Measurements from ENCODE around the gene KCNQ1.

The KCNQ1 gene

DNA sequence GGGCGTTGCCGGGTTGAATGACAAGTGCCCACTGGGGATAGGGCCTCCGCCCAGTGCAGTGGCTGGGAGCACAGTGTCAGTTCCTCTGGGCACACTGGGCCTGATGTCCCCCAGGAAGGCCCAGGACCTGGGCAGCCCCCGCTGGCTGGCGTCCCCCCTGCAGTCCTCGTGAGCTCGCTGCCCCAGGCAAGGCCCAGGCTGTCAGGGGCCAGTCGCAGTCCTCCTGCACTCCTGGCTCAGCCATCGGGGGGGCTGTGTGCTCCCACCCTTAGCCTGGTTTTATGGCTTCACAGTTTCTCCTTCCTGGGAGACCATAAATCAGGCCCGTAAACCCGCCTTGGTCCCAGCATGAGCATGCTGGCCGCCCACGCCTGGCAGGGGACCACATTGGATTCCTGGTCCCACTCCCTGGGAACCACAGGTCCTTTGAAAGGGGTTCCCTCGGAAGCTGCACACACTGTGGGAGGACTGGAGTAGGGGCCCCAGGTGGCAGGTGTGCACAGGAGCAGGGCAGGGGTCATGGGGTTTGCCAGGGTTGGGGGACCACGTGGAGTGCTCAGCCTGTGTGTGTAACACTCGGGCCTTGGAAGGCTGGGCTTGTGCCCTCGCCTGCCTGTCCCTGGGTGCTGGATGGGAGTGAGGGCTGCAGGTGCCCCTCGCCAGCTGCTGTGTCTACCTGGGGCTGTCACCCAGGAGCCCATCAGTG lies 141.4 kb downstream of the KCNQ1 start:
- DNase-seq, result no peak

DNA sequence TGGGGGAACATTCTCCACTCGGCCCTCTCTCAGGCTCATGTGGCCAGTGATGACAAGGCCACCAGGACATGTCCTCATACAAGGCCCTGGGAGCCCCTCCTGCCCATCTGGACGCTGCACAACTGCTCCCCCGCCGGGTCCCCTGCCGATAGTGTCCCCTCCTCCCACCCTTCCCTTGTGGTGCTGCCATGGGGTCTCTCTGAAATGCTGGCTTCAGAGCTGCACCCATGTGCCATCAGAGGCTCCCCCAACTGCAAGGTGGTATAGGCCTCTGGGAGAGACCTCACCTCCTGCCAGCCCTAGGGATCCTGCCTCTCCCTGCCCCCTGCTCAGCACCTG lies 142.0 kb downstream of the KCNQ1 start:
- DNase-seq, result no peak

DNA sequence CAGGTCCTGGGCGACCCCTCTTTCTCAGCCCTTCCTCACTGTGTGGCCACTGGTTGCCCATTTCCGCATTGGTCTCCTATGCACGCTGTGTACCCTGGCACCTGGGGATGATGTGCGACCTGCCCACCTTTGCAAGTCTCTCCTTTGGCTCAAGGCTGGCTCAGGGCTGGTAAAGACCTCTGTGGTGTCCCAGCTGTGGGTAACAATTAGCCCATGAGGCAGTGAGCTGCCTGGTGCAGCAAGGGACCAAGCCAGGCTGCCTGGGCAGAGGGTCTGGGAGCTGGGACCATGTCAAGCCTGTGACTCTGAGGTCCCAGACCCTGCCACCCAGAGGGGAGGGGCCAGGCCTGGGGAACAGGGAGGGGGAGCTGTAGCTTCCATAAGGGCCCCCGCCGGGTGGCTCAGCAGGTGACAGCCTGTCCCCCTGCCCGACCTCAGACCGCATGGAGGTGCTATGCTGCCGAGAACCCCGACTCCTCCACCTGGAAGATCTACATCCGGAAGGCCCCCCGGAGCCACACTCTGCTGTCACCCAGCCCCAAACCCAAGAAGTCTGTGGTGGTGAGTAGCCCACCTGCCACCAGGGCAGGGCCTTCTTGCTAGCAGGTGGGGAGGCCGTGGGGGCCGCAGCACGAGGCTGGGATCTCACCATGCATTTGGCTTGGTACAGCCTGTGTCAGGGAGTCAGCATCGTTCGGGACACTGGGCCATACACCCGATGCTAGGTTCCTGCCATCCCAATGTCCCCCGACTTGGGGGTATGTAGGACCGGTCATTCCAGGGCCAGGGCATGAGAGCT lies 142.5 kb downstream of the KCNQ1 start:
- DNase-seq, result no peak

DNA sequence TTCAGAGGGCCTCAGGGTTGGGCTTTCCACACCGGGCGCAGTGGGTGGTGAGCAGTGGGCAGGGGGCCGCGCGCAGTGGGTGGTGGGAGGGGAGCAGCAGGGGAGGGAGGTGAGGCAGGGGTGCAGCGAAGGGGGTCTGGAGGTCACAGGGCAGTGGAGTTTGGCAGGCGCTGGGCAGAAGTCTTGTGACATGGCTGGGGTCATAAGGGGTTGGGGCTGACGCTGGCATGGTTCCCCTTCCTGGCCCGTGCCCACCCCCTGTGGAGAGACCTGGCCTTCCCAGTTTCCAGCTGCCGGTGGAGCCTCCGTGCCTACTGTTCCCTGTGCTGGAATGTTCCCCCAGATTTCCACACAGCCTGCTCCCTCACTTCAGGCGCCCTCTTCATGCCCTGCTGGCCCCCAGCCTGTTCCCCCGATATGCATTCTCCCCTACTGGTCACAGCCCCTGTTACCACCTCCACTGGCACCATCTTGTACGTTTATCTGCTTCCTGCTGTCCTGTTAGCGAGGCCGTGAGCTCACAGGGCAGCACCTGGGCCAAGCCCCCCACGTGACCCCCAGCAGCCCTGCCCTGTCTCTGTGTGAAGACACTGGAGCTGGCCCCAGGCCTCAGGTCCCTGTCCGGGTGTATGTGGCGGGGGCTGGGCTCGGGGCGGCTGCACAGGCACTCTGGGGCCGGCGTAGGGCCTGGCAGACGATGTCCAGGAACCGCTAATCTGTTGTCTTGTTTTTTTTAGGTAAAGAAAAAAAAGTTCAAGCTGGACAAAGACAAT lies 143.4 kb downstream of the KCNQ1 start:
- peak; percentile 1 for DNase-seq

DNA sequence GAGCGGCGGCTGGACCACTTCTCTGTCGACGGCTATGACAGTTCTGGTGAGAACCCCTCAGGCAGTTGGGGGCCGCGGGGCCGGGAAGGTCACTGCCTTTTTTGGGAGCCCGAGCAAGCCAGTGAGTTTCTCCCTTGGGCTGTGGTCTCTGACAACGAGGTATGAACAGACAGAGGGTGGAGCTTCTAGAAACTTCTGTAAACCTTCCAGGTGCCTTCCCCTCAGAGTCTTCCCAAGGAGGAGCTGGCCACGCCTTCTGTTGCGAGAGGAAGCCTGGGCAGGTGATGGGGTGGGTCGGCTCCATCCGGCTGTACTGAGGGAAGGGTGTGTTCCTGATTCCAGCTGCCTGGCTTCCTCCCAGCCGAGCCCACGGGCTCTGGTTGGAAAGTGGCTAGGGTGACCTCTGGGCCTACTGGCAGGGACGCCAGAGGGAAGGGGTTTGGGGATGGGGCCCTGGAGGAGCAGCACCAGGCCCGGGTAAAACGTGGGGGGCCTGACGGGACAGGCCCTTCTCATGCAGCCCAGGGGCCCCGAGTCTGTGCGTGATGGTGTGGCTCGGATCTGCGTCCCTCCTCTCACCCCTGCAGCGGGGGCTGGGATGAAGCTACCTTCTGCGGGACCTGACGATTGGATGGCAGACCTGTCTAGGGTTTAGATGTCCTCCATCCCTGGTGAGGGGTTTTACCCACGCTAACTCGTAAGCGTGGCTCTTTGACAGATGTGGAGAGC lies 144.2 kb downstream of the KCNQ1 start:
- DNase-seq, result no peak

DNA sequence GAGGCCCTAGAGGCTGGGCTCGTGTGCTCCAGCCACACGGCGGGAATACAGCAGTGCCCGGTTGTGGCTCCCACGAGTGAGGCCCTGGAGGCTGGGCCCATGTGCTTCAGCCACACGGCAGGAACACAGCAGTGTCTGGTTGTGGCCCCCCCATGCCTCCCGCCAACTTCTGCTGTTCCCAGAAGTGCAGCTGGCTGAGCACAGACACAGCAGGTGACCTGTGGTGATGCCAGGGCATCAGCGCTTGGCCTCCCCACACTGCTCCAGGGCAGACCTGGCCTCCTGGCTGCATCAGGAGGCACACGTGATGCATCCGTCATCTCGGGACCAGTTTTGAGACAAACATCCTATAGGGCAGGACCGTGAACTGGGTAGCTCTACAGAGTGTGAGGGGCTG lies 144.7 kb downstream of the KCNQ1 start:
- DNase-seq, result no peak

DNA sequence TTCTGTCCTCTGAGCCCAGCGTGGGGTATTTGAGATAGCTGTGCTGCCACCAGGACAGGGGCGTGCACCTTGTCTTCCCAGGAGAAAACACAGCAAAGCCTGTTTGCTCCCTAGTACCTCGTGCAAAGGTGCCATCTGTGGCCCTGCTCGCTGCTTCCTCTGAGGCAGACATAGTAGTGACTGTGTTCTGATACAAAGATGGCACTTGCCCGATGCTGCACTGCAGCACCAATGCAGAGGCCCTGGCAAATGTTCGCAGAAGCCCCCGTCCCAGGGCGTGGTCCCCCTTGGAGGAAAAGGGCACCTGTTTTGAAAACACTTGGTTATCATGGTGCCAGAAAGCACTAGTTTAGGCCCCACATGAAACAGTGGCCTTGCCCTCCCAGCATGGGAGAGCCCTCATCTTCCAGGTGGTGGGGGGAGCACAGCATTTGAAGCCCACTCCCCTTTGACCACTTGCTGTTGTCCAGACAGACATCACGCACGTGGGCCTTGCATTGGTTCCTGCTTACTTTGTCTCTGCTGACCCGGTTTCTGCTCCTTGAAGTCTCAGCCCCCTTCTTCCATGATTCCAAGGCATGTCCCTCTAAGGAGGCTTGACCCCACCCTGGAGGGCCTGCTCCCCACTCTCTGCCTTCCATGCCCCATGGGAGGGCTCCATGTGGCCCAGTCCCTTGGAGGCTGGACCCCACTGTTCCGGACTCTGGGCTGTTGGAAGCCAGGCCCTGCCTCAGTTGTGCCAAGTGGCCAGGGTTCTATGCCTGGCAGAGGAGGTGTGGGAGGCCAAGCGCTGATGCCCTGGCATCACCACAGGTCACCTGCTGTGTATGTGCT lies 145.5 kb downstream of the KCNQ1 start:
- no peak for DNase-seq

DNA sequence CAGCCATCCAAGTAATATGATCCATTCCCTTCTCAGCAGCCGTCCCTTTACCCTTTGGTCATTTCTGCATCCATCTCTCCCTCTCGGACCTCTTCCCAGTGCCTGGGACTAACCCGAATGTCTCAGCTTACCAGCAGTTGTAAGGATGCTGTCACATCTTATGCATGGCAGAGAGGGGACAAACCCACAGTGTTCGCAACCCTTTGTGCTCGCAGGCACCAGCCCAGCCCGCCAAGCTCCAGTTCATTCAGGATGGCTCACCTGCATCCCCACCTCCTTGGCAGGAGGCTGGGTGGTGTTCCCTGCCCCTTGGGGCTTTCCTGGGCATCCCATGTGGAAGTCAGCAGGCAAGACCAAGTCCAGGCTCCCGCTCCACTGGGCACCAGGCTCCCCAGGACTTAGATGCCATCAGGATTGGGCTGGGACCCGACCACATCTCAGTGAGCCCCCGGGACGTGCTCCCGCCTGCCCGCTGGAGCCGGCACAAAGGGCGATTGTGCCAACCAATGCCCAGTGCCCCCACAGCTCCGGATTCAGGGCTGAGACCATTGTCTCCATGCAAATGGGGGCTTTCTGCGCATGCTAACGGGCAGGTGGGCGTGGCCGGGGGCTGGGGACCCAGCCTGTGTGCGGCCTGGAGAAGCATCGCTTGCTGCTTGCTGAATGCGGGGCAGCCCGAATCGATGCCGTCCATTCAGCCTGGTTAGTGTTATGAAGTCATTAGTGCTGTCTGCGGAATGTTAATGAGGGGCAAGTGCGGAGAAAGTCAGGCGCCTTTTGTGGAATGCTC lies 146.4 kb downstream of the KCNQ1 start:
- peak; percentile 2 for DNase-seq

DNA sequence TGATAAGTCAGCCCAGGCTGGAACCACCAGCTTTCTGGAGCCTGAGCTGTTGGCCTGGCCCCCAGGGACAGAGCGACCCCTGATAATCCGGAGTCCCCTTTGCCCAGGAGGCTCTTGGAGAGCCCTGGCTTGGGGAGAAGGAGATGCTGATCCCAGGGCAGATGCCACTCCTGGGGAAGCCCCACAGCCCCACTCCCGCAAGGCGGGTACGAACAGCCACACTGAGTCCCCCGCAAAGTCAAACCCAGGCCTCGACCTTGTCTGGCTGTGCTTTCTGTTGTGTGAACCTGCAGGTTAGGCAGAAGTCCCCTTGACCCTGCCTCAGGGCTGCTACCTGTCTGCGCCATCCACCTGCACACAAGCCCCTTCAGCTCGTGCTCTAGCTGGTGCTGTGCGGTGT lies 147.0 kb downstream of the KCNQ1 start:
- no peak for DNase-seq

DNA sequence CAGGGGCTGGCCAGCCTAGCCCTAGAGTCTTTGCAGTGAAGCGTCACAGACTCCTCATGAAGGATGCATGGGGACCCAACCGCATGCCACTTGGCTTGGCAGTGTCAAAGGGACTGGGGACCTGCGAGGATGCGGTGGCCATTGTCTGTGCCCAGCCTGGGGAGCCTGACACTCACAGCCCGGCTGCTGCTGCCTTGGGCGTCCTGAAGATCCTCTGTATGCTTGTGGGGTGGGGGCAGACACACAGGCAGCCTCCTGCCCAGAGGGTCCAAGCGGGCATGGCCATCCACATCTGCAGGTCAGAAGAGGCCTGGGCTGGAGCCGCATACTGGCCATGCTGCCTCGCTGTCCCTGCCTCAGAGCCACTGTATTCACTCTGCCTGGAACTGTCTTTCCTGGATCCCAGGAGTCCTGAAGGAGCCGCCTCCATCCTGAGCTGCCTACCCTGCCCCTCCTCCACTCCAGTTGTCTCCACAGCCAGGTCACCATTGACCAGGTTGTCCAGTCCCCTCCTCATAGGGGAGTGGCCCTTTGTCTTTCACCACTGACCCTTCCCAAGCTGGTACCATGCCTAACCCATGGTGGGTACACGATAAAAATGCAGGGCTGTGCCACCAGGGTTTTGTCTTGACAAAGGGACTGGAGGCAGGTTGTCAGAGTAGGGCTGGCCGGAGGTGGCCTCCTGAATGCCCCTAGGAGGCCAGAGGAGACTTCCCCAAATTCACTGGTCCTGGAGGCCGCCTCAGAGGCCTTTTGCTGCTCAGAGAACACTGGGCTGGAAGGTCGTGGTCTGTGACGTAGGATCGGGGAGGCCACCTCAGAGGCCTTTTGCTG lies 148.0 kb downstream of the KCNQ1 start:
- peak; percentile 2 for DNase-seq

DNA sequence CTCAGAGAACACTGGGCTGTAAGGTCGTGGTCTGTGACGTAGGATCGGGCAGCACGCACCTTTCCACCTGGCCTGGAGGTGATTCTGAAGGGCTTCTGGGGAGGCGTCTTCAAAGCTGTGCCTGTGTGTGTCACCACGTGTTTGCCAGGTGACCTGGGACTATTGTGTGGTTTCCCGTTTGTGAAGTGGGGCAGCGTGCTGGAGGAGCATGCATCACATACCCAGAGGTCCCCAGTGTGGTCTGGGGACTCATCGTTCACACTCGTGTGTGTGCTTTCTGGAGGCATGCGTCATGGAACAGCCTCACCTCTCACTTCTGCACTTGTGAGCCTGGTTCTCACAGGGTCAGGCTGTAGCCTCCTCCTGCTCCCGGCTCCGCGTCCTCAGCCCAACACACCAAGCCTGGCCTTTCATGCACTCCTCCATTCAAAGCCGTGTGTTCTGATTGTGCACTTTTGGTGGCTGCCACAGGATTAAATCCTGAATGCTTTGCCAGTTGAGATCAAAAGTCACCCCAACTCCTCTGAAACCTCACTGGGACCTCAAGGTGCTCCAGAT lies 148.7 kb downstream of the KCNQ1 start:
- no peak for DNase-seq

DNA sequence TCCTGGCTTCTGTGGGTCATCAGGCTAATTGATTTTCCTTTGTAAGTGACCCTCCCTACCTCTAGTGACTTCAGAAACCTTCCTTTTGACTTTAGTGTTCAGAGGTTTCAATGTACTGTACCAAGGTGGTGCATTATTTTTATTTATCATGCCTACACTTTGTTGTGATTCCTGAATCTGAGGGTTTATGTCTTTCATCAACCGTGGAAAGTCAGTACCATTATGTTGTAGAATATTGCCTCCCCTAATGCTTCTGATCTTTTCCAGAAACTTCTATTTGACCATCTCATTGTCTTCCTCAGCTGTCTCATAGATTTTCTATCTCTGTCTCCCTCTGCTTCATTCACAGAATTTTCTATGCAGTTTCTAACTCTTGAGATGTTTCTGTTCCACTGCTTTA lies 149.5 kb downstream of the KCNQ1 start:
- DNase-seq, result no peak

DNA sequence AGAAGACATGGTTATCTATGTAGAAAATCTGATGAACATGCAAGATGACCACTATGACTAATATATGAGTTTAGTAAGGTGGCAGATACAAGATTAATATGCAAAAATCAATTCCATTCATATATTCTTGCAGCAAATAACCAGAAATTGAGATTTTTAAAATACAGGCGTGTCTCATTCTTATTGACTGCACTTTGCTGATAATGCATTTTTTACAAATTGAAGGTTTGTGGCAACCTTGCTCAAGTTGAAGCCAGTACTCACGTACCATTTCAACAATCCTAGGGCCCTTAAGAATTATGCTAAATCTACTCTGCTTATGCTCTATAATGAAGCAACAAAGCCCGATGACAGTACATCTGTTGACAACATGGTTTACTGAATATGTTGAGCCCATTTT lies 150.4 kb downstream of the KCNQ1 start:
- no peak for DNase-seq

DNA sequence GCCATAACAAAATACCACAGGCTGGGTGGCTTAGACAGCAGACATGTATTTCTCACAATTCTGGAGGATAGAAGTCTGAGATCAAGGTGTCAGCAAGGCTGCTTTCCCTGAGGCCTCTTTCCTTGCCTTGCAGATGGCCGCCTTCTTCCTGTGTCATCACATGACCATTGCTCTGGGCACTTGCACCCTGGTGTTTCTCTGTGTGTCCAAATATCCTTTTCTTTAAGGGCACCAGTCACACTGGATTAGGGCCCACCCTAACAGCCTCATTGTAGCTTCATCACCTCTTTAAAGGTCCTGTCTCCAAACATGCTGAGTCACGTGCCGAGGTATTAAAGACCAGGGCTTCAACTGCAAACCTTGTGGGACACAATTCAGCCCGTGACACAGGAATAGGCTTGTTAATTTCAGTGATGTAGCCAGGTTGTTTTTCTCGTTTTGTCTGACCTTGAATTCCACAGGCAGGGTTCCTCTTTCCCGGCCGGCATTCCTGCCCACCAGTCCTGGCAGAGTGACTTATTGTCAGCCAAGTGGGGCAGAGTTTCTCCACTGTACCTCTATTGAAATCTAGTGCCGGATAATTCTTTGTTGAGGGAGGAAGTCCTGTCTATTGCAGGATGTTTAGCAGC lies 154.9 kb downstream of the KCNQ1 start:
- DNase-seq, result no peak

DNA sequence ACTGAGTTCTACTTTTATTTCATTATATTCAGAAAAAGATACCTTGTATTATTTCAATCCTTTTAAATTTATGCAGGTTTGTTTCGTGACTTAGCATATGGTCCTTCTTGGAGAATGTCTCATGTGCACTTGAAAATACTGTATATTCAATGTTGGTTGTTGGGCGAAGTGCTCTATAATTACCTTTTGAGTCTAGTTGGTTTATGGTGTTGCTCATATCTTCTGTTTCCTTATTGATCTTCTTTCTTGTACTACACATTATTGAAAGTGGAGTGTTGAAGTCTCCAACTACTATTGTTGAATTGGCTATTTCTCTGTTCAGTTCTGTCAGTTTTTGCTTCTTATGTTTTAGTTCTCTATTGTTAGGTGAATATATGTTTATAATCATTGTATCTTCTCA lies 164.5 kb downstream of the KCNQ1 start:
- no peak for DNase-seq

DNA sequence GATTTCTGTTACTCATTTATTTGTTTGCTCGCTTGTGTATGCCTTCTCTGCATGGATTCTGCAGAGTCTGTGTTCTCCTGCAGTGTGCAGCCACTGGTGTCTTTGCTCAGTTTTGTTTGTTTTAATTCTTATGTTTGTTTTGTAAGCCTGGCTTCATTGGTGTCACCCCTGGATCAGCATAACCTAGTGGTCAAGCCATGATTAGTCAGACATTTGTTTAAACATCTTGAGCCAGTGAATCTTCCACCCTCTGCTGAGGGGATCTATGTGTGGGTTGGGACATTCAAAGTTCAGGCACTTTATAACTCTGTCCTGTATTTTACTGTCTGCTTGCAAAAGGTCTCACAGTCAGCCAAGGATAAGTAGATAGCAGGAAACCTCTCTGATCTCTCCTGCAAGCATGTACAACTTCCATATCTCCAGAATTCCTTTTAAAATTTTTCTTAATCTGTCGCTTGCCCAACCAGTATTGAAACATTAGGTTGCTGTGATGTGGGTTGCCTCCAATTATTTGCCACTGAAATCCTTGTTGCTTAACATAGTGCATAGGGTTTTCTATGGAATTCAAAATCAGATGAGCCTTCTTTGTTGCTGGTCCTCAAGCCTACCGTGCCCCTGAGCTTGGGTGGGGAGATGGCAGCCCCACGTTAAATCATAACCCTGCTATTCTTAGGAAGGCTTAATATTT lies 168.2 kb downstream of the KCNQ1 start:
- DNase-seq, result no peak

DNA sequence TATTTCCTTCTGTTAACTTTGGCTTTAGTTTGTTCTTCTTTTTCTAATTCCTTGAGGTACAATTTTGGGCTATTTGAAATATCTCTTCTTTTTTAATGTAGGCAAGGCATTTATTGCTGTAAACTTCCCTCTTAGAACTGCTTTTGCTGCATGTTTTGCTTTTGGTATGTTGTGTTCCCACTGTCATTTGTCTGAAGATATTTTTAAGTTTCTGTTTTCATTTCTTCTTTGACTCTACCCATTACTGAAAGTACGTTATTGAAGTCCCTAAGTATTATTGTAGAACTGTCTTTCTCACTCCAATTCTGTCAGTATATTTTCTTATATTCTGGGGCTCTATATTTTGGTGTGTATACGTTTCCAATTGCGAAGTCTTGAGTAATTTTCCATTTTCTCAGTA lies 177.1 kb downstream of the KCNQ1 start:
- no peak for DNase-seq

DNA sequence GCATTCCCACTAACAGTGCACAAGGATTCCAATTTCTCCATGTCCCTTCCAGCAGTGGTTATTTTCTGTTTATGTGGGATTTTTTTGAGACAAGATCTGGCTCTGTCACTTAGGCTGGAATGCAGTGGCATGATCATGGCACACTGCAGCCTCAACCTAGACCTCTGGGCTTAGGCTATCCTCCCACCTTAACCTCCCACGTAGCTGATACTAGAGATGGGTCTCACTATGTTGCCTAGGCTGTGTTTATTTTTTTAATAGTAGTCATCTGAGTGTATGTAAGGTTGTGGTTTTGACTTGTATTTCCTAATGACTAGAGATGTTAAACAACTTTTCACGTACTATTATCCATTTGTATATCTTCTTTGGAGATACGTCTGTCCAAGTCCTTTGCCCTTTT lies 180.4 kb downstream of the KCNQ1 start:
- DNase-seq, result no peak

DNA sequence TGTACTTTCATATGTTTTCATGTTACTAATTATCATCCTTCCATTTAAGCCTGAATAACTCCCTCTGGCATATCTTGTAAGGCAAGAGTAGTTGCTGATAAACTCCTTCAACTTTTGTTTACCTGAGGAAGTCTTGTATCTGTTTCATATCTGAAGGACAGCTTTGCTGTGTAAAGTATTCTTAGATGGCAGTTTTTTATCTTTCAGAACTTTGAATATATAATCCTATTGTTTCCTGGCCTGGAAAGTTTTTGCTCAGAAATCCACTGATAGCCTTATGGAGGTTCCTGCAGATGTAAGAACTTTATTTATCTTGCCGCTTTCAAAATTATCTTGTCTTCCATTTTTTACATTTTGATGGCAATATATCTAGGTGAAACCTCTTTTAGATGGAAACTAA lies 185.9 kb downstream of the KCNQ1 start:
- DNase-seq, result no peak

Measured in stimulated activated CD4-positive, alpha-beta T cell treated with anti-CD3 and anti-CD28 coated beads, Interleukin-4, amount 100 ng/mL, for 24 hours (primary cell).